ENCODE results near the gene RAB20.

- TF ChIP-seq, protein P1, sequence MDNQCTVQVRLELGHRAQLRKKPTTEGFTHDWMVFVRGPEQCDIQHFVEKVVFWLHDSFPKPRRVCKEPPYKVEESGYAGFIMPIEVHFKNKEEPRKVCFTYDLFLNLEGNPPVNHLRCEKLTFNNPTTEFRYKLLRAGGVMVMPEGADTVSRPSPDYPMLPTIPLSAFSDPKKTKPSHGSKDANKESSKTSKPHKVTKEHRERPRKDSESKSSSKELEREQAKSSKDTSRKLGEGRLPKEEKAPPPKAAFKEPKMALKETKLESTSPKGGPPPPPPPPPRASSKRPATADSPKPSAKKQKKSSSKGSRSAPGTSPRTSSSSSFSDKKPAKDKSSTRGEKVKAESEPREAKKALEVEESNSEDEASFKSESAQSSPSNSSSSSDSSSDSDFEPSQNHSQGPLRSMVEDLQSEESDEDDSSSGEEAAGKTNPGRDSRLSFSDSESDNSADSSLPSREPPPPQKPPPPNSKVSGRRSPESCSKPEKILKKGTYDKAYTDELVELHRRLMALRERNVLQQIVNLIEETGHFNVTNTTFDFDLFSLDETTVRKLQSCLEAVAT (IDR thresholded peaks at IDR 0.05) = no peak
- TF ChIP-seq RFX5 (IDR thresholded peaks at IDR 0.05; ENCODE audit: low read depth, low read length) (no peak), ZNF174 (CRISPR knock-in tag; IDR thresholded peaks at IDR 0.05) (no peak)
- TF ChIP-seq, protein P2, sequence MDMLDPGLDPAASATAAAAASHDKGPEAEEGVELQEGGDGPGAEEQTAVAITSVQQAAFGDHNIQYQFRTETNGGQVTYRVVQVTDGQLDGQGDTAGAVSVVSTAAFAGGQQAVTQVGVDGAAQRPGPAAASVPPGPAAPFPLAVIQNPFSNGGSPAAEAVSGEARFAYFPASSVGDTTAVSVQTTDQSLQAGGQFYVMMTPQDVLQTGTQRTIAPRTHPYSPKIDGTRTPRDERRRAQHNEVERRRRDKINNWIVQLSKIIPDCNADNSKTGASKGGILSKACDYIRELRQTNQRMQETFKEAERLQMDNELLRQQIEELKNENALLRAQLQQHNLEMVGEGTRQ (CRISPR knock-in tag; IDR thresholded peaks at IDR 0.05) = no peak
These were observed 45.0 kb downstream of the RAB20 start for GRCh38 chr13:110516500-110516899.
